Middle frontal gyrus (tissue), 1 donor: Measurements from ENCODE around the gene SLAIN2.
"Not testable (repeated sequence)": the region's sequence is repeated elsewhere in the genome, so short reads cannot be mapped to it uniquely, and the experiment has no call there.

ENCODE experiments used
- DNase-seq: peaks from one replicate; pipeline ENCODE4 v3.0.0-alpha.2; 2015; ENCODE audit warnings: low spot score; ENCODE audit errors: extremely low spot score

The SLAIN2 gene

DNA sequence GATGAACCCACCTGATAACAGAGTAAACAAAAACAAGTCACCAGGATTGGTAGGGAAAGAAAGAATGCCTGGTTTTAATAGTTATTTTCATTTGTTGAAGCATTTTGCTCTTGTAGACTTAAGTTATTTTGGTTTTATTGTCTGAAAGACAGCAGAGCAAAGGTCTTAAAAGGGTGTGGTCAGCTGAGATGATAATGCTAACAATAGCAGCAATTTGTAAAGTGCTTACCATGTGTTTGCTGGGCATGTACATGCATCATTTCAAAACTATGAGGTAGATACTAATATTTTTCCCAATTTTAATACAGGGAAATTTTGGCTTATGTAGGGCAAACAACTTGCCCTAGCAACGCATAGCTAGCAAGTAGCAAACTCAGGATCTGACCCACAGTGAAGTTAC lies 95.0 kb downstream of the SLAIN2 start:
- no peak for DNase-seq

DNA sequence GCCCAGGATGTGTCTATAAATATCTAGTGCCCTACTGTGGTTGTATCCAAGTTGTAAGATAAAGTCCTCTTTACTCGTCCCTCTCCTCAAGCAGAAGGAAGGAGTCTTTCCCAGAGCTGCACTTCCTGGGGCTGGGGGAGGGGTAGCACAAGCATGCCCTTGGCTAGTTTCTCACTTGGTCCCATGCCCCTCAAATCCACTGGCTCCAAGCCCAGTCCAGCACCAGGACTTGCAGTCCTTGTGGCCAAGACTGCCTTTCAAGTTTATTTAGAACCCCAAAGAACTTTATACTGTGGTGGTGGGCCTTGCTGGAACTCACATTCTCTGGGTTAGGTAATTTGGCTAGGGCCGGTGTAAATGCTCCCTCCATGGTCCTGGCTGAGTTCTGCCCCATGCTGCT lies 98.7 kb downstream of the SLAIN2 start:
- no peak for DNase-seq

DNA sequence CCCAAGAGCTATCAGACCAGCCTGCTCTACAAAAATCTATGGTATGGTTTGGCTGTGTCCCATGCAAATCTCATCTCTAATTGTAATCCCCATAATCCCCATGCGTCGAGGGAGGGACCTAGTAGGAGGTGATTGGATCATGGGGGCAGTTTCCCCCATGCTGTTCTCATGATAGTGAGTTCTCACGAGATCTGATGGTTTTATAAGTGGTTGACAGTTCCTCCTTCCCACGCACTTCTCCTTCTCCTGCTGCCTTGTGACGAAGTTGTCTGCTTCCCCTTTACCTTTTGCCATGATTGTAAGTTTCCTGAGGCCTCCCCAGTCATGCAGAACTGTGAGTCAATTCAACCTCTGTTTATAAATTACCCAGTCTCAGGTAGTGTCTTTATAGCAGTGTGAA lies 99.6 kb downstream of the SLAIN2 start:
- DNase-seq = not testable (repeated sequence)

DNA sequence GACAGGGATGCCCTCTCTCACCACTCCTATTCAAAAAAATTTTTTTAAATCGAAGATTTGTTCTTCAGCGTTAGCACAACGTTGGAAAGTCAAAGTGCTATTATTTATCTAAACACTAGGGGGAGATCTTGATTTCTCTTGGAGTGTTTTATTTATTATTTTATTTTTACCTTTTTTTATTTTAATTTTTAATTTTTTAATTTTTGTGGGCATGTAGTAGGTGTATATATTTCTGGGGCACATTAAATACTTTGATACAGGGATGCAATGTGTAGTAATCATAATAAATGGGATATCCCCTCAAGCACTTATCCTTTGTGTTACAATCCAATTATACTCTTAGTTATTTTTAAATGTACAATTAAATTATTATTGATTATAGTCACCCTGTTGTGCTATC lies 104.4 kb downstream of the SLAIN2 start:
- peak; percentile 32 for DNase-seq

DNA sequence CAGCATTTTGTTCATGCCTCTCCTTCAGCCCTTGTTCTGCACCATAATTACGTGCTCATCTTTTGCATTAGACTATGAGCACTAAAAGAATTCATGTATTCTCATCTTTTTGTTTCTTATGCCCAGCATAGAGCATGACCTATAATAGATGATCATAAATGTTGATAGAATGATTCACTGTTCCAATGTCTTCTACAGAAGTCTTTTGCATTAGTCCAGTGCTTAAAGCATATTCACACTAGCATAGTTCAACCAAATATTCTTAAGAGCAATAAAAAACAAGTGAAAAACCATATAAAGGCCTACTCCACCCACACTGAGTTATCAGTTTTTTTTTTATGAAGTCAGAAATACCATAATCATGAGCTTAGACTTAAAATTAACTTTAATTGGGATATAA lies 105.3 kb downstream of the SLAIN2 start:
- DNase-seq = no peak

DNA sequence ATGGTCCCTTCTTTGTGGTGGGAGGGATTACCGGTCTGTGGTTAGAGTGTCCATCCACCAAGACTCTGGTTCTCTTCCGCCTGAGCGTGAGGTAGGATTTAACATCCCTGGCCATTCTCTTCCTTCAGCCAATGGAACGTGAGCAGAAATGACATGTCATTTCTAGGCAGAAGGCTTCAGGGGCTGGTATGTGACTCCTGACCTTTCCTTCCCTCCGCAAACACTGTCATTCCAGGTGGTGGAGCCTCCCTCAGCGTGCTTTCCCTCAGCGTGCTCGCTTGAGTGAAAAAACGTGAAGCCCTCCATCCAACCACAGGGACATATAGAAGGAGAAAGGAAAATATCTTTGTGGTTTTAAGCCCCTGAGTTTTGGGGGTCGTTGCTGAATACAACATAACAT lies 107.8 kb downstream of the SLAIN2 start:
- DNase-seq = no peak

DNA sequence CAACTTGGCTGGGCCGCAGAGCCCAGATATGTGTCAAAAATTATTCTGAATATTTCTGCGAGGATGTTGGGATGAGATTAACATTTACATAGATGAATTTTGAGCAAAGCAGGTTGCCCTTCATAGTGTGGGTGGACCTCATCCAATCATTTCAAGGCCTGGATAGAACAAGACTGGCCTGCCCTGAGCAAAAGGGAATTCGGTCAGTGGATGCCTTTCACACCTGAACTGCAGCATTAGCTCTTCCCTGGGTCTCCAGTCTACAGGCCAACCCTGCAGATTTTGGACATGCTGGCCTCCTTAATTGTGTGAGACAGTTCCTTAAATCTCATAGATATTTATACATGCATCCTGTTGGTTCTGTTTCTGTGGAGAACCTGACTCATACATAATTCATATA lies 109.4 kb downstream of the SLAIN2 start:
- DNase-seq = no peak

DNA sequence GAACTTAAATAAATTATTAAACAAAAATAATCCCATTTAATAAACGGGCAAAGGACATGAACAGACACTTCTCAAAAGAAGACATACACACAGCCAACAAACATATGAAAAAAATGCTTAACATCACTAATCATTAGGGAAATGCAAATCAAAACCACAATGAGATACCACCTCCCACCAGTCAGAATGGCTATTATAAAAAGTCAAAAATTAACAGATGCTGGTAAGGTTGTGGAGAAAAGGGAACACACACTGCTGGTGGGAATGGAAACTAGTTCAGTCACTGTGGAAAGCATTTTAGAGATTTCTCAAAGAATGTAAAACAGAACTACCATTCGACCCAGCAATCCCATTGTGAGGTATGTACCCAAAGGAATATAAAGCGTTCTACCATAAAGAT lies 110.3 kb downstream of the SLAIN2 start:
- not testable (repeated sequence) for DNase-seq

DNA sequence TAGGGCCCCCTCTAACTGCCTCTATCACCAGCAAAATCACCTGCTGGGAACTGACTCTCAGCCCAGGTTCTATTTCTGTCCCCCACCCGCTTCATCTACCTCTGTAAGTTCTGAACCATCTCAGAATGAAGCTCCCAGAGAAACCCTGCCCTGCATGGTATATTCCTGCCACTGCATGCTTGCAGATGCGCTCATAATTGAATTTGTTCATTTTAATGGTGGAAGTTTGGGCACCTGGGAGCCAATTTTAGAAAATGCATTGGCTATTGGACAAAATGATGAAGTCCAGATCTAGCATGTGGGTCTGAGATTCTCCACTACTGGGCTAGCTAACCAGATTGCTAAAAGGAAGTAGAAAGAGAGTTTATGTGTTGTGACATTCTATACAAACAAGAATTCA lies 113.3 kb downstream of the SLAIN2 start:
- DNase-seq = no peak

DNA sequence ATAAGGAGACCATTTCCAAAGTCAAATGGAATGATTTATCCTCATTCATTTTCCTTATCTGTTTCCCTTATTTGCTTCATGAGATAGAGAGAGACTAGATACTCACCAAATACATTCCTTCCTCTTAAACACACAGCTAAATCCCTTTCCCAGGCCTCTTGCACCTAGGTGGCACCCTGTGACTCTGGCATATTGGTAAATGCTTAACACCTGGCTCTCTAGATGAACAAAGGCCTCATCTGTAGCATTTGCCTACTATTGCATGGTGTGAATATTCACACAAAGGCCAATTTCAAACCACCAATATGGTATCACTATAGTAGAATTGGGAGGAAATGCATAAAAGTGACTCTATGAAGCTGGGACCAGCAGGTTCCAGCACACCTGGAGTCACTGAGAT lies 119.7 kb downstream of the SLAIN2 start:
- no peak for DNase-seq

DNA sequence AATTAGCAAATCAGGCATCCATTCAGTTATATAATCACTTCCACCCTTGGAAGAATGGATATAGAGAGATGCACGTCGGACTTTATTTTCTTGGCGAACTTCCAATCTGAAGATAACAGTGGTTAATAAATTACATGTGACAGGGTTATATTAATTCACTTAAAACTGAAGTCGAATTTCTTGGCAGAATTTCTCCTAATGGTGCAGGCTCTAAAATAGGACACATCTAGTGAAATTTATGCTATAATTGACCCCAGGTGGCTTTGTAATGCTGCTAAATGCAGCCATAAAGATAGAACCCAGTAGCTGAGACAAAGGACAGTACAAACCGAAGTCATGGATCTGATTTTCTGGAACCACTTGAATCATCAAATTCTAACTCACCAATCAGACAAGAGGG lies 121.0 kb downstream of the SLAIN2 start:
- DNase-seq = no peak

DNA sequence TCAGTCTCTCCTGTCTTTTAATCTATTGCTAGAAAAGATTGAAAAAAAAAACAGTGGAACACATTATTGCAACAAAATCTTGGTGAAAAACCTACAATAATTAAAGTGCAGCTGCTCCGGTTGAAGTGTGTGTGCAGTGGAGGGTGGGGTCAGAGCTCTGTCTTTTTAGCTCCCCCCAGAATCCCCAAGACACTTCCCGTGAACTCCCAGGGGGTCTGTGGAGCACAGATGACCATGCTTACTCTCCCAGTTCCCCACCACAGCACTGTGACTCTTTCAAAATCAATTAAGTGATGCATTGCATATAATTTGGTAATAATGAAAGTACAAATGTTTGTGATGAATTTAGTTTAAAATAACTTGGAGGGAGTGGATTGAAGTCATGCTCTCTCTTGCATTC lies 126.1 kb downstream of the SLAIN2 start:
- no peak for DNase-seq

DNA sequence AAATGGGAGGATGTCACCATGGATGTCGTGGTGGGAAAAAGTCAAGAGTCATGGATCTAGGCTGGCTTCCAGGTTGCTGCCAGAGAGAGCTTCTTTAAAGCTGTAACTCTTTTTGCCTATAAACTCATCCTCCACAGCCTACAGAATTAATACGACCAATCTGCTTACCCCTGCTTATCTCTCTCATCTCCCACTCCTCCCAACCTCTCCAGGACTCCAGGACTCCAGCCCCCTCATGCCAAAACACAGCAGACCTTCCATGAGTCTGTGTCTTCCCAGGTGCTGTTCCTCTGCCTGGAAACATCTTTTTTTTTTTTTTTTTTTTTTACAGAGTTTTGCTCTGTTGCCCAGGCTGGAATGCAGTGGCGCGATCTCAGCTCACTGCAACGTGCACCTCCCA lies 126.6 kb downstream of the SLAIN2 start:
- DNase-seq = no peak

DNA sequence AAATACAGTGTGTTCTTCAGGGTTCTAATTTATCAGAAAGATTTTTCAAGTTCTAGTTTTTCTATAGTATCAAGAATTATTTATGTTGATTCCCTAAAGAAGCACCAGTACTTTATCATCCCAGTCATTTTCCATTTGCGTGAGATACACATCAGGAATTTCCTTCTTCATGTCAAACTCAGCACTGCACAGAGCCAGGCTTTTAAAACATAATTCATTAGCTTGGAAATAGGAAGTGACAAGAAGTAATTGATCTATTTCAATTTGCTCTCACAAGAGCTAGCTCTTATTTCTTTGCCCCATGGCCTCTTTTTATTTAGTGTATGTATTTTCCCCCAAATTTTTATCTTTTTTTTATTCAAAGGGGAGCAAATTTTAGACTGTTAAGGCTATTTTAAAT lies 128.8 kb downstream of the SLAIN2 start:
- no peak for DNase-seq

DNA sequence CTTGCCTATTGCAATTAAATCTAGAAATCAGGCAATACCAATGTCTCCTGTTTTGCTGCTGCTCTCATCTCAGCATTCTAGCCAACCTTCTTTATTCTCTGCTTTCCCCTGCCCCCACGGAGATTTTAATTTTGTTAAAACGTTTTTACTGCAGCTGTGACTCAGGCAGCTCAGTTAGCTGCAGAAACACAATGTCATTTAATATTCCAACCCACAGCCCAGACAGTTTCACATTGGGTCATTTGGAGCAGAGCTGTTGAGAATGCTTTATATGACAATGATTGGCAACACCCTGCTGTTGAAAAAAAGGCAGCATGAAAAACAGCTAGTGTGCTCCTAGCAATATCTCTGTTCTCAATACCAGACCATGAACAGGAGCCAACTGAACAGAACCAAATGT lies 129.2 kb downstream of the SLAIN2 start:
- DNase-seq = peak; percentile 13

DNA sequence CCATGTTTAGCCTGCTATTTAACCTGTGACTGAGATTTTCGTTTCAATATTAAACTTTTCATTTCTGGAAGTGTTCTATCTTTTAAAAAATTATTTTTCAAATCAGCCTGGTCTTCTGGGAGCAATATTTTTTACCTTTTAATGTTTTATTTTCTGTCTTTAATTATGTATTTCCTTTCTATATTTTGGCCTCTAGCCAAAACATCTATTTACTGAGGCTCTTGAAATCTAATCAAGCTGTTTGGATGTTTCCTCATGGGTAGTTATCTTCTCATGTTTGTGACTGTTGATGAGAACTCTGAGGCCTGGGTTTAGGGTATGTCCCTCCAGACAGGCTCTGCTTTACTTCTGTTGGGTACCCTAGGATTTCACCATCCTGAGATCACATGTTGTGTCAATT lies 131.5 kb downstream of the SLAIN2 start:
- no peak for DNase-seq

DNA sequence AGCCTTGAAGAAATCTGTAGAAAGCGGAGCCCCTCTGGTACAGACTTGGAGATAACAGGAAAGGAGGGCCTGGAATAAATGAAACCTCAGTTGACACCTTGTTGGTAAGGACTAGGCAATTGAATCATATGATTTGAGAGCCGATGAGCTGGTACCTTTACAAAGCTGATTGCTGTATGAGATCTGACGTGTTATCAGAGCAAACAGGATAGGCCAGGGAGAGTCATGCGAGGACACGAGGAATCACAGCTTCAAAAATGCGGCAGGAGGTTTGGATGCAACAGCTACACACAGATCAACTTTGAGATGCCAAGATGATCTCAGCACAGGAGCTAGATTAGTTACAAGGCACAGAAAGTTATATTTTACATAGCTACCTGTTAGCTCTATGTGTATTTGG lies 134.4 kb downstream of the SLAIN2 start:
- no peak for DNase-seq
